Left cardiac atrium (tissue), 4 donors: Measurements from ENCODE around the gene PNPLA3. TPM values are rescaled to one million over a fixed set of nuclear protein-coding genes. Genes with fewer than 3 reads are reported as not detected.

Experiments
- ATAC-seq, 2 donors: fragments of 200-7000 bp; cut with Tn5 transposase; one replicate each; pipeline ENCODE4 v1.9.1; 2020; ENCODE audit warnings: mild to moderate bottlenecking in 2 of 2, moderate library complexity in 2 of 2
- DNase-seq: peaks from one replicate; pipeline ENCODE4 v3.0.0-alpha.2; 2020
- intact Hi-C, 2 donors: fragments of 100-400 bp; cut with DNase I; formaldehyde crosslinking; loops; one replicate each; pipeline versions ENCODE4 v1.14.1 to v1.15.1; 2022 to 2023
- total RNA-seq, 2 donors: library from RNA; stranded (reverse); fragmentation: NEBNext Ultra II Directional; extraction: Animal tissue kit (Norgen Biotek cat#: 25700); gene quantifications; one replicate each; pipeline ENCODE4 v1.2.1, GENCODE V29; 2021
- donor health status: DM: no; HTN: yes; CAD: no.
- donor health status: DM: no; HTN: yes; CAD: no; lungs with severe emphysema.
- donor health status: DM: yes; HTN: yes; CAD: no.
- donor health status: Dilated cardiomyopathy.

PNPLA3 gene
- total RNA-seq, 2 donors from 2014 or later = 1.5 to 5.2 TPM

GRCh38 chr22:43953988-43954785, 30.6 kb downstream of the PNPLA3 start:
- ATAC-seq (no peak), DNase-seq (no peak)
- intact Hi-C loops = loop anchor here in 1 of 2 donors (10.0 kb wide), 1 partner anchor 139 kb away; the partner anchor contains the start of gene EFCAB6

- peak; percentile 97 to 99 for ATAC-seq
- intact Hi-C loops = loop anchor here in 1 of 2 donors (10.0 kb wide), 1 partner anchor 140 kb away; the partner anchor contains the start of gene EFCAB6
- DNase-seq = peak; percentile 96
Measured at GRCh38 chr22:43955040-43955882, 31.7 kb downstream of the PNPLA3 start, which contains the start of gene SAMM50. Gene SAMM50 (plus strand): TSS chr22:43955442. CDS start chr22:43955578, 136 bp downstream.

GRCh38 chr22:43955883-43956782, 32.5 kb downstream of the PNPLA3 start:
- intact Hi-C loops = loop anchor here in 1 of 2 donors (10.0 kb wide), 1 partner anchor 141 kb away; the partner anchor contains the start of gene EFCAB6
- DNase-seq = no peak
- ATAC-seq = peak in 1 of 2 donors; percentile 5

GRCh38 chr22:43956805-43957463, 33.3 kb downstream of the PNPLA3 start:
- ATAC-seq = no peak
- intact Hi-C loops = loop anchor here in 1 of 2 donors (10.0 kb wide), 1 partner anchor 142 kb away; the partner anchor contains the start of gene EFCAB6
- no peak for DNase-seq

- no peak for DNase-seq
- no peak for ATAC-seq
- intact Hi-C loops = loop anchor here in 1 of 2 donors (10.0 kb wide), 1 partner anchor 143 kb away; the partner anchor contains the start of gene EFCAB6
Measured at GRCh38 chr22:43957871-43958270, 34.3 kb downstream of the PNPLA3 start.

- intact Hi-C loops = no loop called here
- DNase-seq = no peak
- no peak for ATAC-seq
Measured at GRCh38 chr22:43964314-43964857, 40.8 kb downstream of the PNPLA3 start.

- no peak for DNase-seq
- intact Hi-C loops = no loop called here
- ATAC-seq = no peak
Measured at GRCh38 chr22:43967069-43967468, 43.5 kb downstream of the PNPLA3 start.

GRCh38 chr22:43968614-43969013, 45.0 kb downstream of the PNPLA3 start:
- intact Hi-C loops = no loop called here
- no peak for ATAC-seq

GRCh38 chr22:43969021-43969878, 45.6 kb downstream of the PNPLA3 start:
- intact Hi-C loops = no loop called here
- no peak for ATAC-seq
- DNase-seq = no peak

More at GRCh38 chr22:43968614-43969013, 45.0 kb downstream of the PNPLA3 start:
- DNase-seq = no peak

- intact Hi-C loops = no loop called here
- ATAC-seq = no peak
- no peak for DNase-seq
Measured at GRCh38 chr22:43969989-43970755, 46.6 kb downstream of the PNPLA3 start.

- DNase-seq (no peak), ATAC-seq (no peak)
- intact Hi-C loops = no loop called here
Measured at GRCh38 chr22:43971112-43971511, 47.5 kb downstream of the PNPLA3 start.

- no peak for ATAC-seq
- intact Hi-C loops = no loop called here
- DNase-seq = no peak
Measured at GRCh38 chr22:43972931-43973462, 49.4 kb downstream of the PNPLA3 start.

- intact Hi-C loops = no loop called here
- no peak for ATAC-seq
- no peak for DNase-seq
Measured at GRCh38 chr22:43974028-43974545, 50.5 kb downstream of the PNPLA3 start.

- no peak for ATAC-seq
- intact Hi-C loops = no loop called here
- DNase-seq = no peak
Measured at GRCh38 chr22:43975041-43975440, 51.4 kb downstream of the PNPLA3 start.

- intact Hi-C loops = no loop called here
- DNase-seq (no peak), ATAC-seq (no peak)
Measured at GRCh38 chr22:43976861-43977795, 53.5 kb downstream of the PNPLA3 start.
